Measurements from ENCODE around the gene AKR1C2.
"Not testable (repeated sequence)": the region's sequence is repeated elsewhere in the genome, so short reads cannot be mapped to it uniquely, and the experiment has no call there.

The AKR1C2 gene

DNA sequence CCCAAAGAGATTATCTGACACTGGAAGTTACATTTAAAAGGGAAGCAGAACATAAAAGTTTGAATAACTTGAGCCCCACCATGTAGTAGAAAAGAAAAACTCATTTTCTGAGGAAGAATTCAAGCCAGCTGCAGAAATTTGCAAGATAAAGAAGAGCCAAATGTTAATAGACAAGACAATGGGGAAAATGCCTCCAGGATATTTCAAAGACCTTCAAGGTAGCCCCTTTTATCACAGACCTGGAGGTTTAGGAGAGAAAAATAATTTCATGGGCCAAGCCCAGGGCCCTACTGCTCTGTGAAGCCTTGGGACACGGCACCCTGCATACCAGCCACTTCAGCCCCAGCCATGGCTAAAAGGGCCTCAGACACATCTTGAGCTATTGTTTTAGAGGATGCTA is 58.8 kb downstream of the AKR1C2 start:
- Mint-ChIP-seq H3K4me1 (no peaks in the 10 kb centered on the region), H3K27me3 (no peaks in the 10 kb centered on the region), H3K9me3 (peaks cover 0 to 2% of the 10 kb centered on the region in 2 donors), H3K36me3 (no peaks in the 10 kb centered on the region), H3K4me3 (no peak overlapping the region), H3K27ac (no peak overlapping the region)
- ATAC-seq (replicated peaks) (no peak), DNase-seq (no peak)

DNA sequence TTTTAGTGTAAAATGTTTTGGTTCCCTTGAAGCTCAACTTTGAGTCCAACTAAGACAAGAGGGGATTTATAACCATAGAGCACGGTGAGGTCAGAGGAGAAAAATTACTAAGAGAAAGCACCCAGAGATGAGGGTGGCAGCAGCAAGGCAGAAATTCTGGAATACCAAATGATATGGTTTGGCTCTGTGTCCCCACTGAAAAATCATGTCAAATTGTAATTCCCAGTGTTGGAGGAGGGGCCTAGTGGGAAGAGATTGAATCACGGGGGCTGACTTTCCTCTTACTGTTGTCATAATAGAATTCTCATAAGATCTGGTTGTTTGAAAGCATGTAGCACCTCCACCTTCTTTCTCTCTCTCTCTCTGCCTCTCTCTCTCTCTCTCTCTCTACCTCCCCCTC is 59.8 kb downstream of the AKR1C2 start:
- H3K4me1 Mint-ChIP-seq, result no peaks in the 10 kb centered on the region
- no peaks in the 10 kb centered on the region for H3K36me3 Mint-ChIP-seq
- H3K27me3 Mint-ChIP-seq, result peaks cover 0 to 4% of the 10 kb centered on the region in 2 donors
- ATAC-seq (replicated peaks), result no peak
- H3K27ac Mint-ChIP-seq, result no peak overlapping the region
- H3K4me3 Mint-ChIP-seq, result no peak overlapping the region
- no peak for DNase-seq
- H3K9me3 Mint-ChIP-seq, result peaks cover 0 to 2% of the 10 kb centered on the region in 2 donors

DNA sequence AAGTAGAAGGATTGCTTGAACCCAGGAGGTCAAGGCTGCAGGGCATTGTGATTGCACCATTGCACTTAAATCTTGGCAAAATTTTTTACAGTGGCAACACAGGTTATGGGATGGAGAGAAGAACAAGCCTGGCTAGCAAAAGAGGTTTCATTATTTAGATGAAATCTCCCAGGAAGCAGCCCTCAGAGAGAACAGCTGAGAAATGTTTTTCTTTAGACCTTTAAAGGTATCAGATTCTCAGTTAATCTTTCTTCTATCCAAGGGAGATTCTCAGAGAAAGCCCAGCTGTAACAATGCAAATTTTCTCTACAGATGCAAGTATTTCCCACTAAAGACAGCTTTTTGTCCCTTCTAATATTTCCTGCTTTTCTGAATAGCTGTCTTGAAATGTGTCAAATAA is 60.2 kb downstream of the AKR1C2 start:
- H3K9me3 Mint-ChIP-seq; DNase-seq; H3K4me3 Mint-ChIP-seq; ATAC-seq (replicated peaks); H3K36me3 Mint-ChIP-seq; H3K27me3 Mint-ChIP-seq; H3K27ac Mint-ChIP-seq; H3K4me1 Mint-ChIP-seq: not testable (repeated sequence)

DNA sequence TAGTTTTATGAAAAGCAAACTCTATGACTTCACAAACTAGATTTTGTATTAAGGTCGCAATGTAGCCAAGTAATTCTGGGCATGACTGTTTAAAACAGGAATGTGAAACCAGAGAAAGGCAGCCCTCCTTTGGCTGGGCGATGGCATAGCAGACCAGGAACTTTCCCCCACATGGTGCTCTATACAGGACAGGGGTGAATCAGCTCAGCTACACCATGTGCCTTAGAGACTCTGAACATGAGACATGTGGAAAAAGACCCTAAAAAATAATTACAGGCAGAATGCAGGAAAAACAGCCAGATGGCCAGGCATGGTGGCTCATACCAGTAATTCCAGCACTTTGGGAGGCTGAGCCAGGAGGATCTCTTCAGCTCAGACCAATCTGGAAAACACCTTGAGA is 60.7 kb downstream of the AKR1C2 start:
- not testable (repeated sequence) for H3K4me3 Mint-ChIP-seq; H3K4me1 Mint-ChIP-seq; H3K36me3 Mint-ChIP-seq; ATAC-seq (replicated peaks); H3K9me3 Mint-ChIP-seq; H3K27me3 Mint-ChIP-seq; DNase-seq; H3K27ac Mint-ChIP-seq

DNA sequence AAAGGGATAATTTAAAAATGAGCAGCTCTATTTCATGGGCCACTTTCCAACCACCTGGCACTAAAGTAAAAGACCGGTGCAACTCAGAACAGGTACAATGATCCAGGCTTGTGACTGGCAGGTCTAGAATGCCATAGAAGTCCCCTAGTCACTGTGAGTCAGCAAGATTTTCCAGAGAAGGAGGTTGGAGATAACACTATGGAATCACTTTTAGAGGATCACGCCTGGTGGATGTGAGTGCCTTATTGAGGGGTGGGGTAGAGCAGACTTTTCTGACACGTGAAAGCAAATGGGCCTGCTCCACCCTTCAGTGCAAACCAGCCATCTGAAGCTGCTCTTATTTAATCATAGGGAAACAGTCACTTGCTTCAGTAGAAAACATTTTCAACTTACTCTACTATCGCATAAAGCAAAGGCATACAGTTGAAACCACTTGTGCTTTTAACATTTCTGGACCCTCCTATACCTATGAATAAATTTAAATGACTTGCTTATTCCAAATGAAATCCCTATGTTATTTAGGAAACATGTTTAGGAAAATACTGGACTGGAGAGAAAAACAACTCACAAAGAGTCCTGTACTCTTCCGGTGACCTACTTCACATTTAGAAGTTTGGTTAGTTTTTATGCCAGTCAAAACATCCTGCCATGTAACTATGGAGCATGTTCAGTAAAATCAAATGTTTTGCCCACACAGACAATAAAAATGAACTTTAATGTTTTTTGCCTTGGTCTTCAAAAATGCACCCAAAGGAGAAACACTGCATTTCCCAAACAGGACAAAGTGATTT is 61.9 kb downstream of the AKR1C2 start:
- no peak overlapping the region for H3K27ac Mint-ChIP-seq
- peaks cover 0 to 2% of the 10 kb centered on the region in 2 donors for H3K9me3 Mint-ChIP-seq

DNA sequence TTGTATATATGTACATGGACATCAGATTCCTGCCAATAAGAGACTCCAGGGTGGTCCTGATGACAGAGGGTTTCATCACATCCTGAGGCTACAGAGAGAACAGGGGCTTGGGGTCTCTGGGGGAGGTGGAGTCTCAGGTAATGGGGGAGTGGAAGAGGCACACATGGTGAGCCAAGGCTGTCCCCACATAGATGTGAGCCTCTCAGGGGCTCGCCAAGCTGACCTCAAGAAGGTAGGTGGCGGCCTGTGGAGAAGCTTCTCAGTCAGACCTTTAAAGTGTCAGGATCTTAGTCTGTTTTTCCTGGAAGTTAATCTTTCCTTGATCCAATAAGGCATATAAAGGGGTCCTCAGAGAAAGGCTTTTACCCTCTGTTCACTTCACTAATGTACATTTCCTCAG is 62.7 kb downstream of the AKR1C2 start:
- DNase-seq; H3K4me3 Mint-ChIP-seq; H3K4me1 Mint-ChIP-seq; ATAC-seq (replicated peaks); H3K27me3 Mint-ChIP-seq; H3K36me3 Mint-ChIP-seq; H3K9me3 Mint-ChIP-seq; H3K27ac Mint-ChIP-seq: not testable (repeated sequence)

More for the DNA sequence above, 61.9 kb downstream of the AKR1C2 start:
- no peaks in the 10 kb centered on the region for H3K4me1 Mint-ChIP-seq
- peaks cover 0 to 5% of the 10 kb centered on the region in 2 donors for H3K27me3 Mint-ChIP-seq
- H3K36me3 Mint-ChIP-seq, result no peaks in the 10 kb centered on the region
- H3K4me3 Mint-ChIP-seq, result no peak overlapping the region
- no peak for ATAC-seq (replicated peaks)
- DNase-seq, result no peak

DNA sequence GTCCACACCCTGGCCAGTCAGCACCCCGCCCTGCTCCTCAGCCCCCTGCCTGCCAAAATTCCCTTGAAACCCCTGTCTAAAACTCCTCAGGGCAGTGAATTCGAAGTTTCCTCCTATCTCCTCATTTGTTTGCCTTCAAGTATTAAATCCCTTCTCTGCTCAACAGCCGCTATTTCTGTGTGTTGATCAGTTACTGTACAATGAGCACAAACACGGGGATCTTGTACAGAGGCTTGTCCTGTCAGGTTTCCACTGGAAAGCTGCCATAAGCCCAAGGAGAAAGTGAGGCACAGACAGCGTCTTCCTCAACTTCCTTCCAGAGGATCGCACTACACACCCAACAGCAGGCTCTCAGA is 63.6 kb downstream of the AKR1C2 start:
- not testable (repeated sequence) for H3K4me3 Mint-ChIP-seq; H3K4me1 Mint-ChIP-seq; H3K36me3 Mint-ChIP-seq; ATAC-seq (replicated peaks); H3K9me3 Mint-ChIP-seq; H3K27ac Mint-ChIP-seq; H3K27me3 Mint-ChIP-seq; DNase-seq

DNA sequence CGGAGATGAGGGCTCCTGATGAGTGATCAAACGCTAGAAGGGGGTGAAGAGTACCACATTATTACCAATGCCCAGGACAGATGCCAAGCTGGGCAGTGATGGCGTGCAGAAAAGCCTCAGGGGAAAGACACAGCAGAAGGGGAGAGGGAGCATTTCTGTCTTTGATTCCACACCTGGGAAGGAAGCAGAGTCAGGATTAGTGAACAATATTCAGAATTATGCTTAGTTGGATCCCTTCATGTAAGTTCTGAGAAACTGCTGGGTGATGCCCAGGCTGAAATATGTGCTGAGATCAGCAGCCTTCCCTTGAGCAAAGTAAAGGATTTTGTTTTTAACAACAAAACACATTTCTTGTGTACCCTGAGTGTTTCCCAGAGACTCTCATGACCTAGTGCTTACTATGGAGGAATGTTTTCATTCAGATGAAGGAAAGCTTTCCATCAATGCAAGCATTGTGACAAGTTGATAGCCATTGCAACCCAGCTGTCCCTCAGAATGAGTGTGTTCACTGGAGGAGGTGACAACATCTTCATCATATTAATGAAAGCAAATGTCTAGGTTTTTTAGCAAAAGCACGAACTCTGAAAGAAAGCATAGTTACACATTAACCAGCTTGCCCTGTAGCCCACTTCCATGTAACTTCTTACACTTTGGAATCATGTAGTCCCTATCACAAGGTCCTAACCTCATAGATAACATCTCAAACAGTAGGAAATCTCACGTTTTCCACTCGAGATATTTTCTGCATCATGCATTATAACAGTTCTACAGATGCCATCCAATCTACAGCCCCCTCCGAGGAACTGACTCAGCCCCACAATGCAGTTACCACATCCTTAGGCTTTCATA is 64.2 kb downstream of the AKR1C2 start:
- ATAC-seq (replicated peaks) (no peak), DNase-seq (no peak)
- H3K27ac Mint-ChIP-seq, result no peak overlapping the region
- no peaks in the 10 kb centered on the region for H3K4me1 Mint-ChIP-seq
- H3K9me3 Mint-ChIP-seq, result no peaks in the 10 kb centered on the region
- H3K27me3 Mint-ChIP-seq, result peaks cover 0 to 5% of the 10 kb centered on the region in 2 donors
- no peak overlapping the region for H3K4me3 Mint-ChIP-seq
- H3K36me3 Mint-ChIP-seq, result no peaks in the 10 kb centered on the region

Measured in stimulated activated naive B cell treated with anti-CD40 and anti-IgM and Interleukin-4, amounts not matched to agents 10 μg/mL and 1 μg/mL and 100 μg/mL, for 72 hours (primary cell).